H1 (cell line): ENCODE data around the gene TNIP1. TPM values are rescaled to one million over a fixed set of nuclear protein-coding genes. Genes with fewer than 3 reads are reported as not detected.

Experiments
- CBX5 ChIP-seq: fragments of 300-800, 300-1000 bp; sonication (generic); IDR thresholded peaks from 2 replicates; pipeline ENCODE4 v1.7.1; 2016; ENCODE audit warnings: antibody characterized with exemption, low read length, low read depth
- CBX8 ChIP-seq: fragments of 300-800, 300-1000 bp; sonication (generic); IDR thresholded peaks from 2 replicates; pipeline ENCODE4 v1.7.1; 2016; ENCODE audit warnings: low read depth, low read length, borderline replicate concordance
- CHD1 ChIP-seq: IDR thresholded peaks from 2 replicates; pipeline ENCODE4 v1.6.1; 2012; ENCODE audit warnings: low read depth, low read length, improper control_type of control experiment
- HDAC2 ChIP-seq, 2 experiments: fragments of 300-600 bp in 1 of 2; sonication (generic) in 1 of 2; IDR thresholded peaks; 2 replicates each; pipeline ENCODE4 v1.6.1; 2011 to 2012; ENCODE audit warnings: low read depth in 2 of 2, low read length in 2 of 2, mild to moderate bottlenecking in 2 of 2, moderate library complexity in 2 of 2, borderline replicate concordance in 1 of 2, inconsistent platforms in 1 of 2
- KDM1A ChIP-seq: fragments of 200-600, 300-600 bp; sonication (generic); IDR thresholded peaks from 2 replicates; pipeline ENCODE4 v1.7.1; 2016; ENCODE audit warnings: mild to moderate bottlenecking, low read length, borderline replicate concordance
- POU5F1 ChIP-seq: IDR thresholded peaks from 2 replicates; pipeline ENCODE4 v1.6.1; 2011; ENCODE audit warnings: low read depth, mild to moderate bottlenecking, low read length, moderate library complexity
- RFX5 ChIP-seq: IDR thresholded peaks from 2 replicates; pipeline ENCODE4 v1.6.1; 2011; ENCODE audit warnings: low read depth, low read length, improper control_type of control experiment, borderline replicate concordance
- SP4 ChIP-seq: IDR thresholded peaks from 2 replicates; pipeline ENCODE4 v1.6.1; 2012; ENCODE audit warnings: low read length, inconsistent platforms
- TBP ChIP-seq: IDR thresholded peaks from 2 replicates; pipeline ENCODE4 v1.6.1; 2011; ENCODE audit warnings: low read depth, low read length, improper control_type of control experiment
- YY1 ChIP-seq: IDR thresholded peaks from 2 replicates; pipeline ENCODE4 v1.6.1; 2011; ENCODE audit warnings: low read depth, mild to moderate bottlenecking, low read length
- polyA plus RNA-seq, 7 experiments: library from polyadenylated mRNA; depleted of rRNA in 3 of 7; stranded (reverse) in 5 of 7; unstranded in 2 of 7; fragments of >200 nt in 5 of 7; fragments of 200-250 nt in 2 of 7; gene quantifications; 1 replicate in 5 of 7; 2 replicates in 1 of 7; 4 replicates in 1 of 7; pipeline versions ENCODE4 v1.2.1 to v1.2.3, GENCODE V29; 2011 to 2013; ENCODE audit warnings: missing spikeins in 2 of 7, mixed read lengths in 2 of 7
- total RNA-seq: library from RNA; stranded (reverse); fragmentation: NEBNext Ultra II Directional; extraction: Animal tissue kit (Norgen Biotek cat#: 25700); gene quantifications from 2 replicates; pipeline ENCODE4 v1.2.1, GENCODE V29; 2021

The TNIP1 gene
- total and polyA plus RNA-seq, 2 of the 8 experiments (the other 6 are each of a cell fraction or from before 2014, with no cell fraction given): 14.2 to 31.9 TPM

- TF ChIP-seq YY1: no peak
- no peak for TF ChIP-seq CBX5
- TF ChIP-seq CHD1: no peak
- TF ChIP-seq KDM1A: no peak
- no peak for TF ChIP-seq HDAC2 (IDR thresholded peaks at IDR 0.05; ENCODE audit: borderline replicate concordance in 1 of 2, low read depth in 2 of 2, low read length in 2 of 2)
- TF ChIP-seq RFX5: no peak
- TF ChIP-seq CBX8: no peak
- TF ChIP-seq SP4: no peak
- TF ChIP-seq TBP: no peak
- no peak for TF ChIP-seq POU5F1
Measured at GRCh38 chr5:151024440-151025249, 56.2 kb downstream of the TNIP1 start (continued).
